H1 (cell line): ENCODE results near the gene ST6GALNAC3. TPM values are rescaled to one million over a fixed set of nuclear protein-coding genes. Genes with fewer than 3 reads are reported as not detected.
A peak's percentile ranks its signal among the peaks of the same experiment; 100 is the strongest.

ENCODE experiments used
- ASH2L ChIP-seq: fragments of 200-600, 300-600 bp; sonication (generic); IDR thresholded peaks from one replicate; pipeline ENCODE4 v1.7.1; 2017; ENCODE audit warnings: low read length
- polyA plus RNA-seq, 7 experiments: library from polyadenylated mRNA; depleted of rRNA in 3 of 7; stranded (reverse) in 5 of 7; unstranded in 2 of 7; fragments of >200 nt in 5 of 7; fragments of 200-250 nt in 2 of 7; gene quantifications; 1 replicate in 5 of 7; 2 replicates in 1 of 7; 4 replicates in 1 of 7; pipeline versions ENCODE4 v1.2.1 to v1.2.3, GENCODE V29; 2011 to 2013; ENCODE audit warnings: missing spikeins in 2 of 7, mixed read lengths in 2 of 7
- total RNA-seq: library from RNA; stranded (reverse); fragmentation: NEBNext Ultra II Directional; extraction: Animal tissue kit (Norgen Biotek cat#: 25700); gene quantifications from 2 replicates; pipeline ENCODE4 v1.2.1, GENCODE V29; 2021
- TF ChIP-seq, protein P1 (sequence below): fragments of 300-600 bp; sonication (generic); IDR thresholded peaks from 2 replicates; pipeline ENCODE4 v1.7.1; 2012; ENCODE audit warnings: low read length, moderate library complexity, mild to moderate bottlenecking, inconsistent platforms; ENCODE audit not compliant: insufficient replicate concordance

ST6GALNAC3 gene
- total and polyA plus RNA-seq, 2 of the 8 experiments (the other 6 are each of a cell fraction or from before 2014, with no cell fraction given): 4.9 to 19.0 TPM

- TF ChIP-seq, protein P1, sequence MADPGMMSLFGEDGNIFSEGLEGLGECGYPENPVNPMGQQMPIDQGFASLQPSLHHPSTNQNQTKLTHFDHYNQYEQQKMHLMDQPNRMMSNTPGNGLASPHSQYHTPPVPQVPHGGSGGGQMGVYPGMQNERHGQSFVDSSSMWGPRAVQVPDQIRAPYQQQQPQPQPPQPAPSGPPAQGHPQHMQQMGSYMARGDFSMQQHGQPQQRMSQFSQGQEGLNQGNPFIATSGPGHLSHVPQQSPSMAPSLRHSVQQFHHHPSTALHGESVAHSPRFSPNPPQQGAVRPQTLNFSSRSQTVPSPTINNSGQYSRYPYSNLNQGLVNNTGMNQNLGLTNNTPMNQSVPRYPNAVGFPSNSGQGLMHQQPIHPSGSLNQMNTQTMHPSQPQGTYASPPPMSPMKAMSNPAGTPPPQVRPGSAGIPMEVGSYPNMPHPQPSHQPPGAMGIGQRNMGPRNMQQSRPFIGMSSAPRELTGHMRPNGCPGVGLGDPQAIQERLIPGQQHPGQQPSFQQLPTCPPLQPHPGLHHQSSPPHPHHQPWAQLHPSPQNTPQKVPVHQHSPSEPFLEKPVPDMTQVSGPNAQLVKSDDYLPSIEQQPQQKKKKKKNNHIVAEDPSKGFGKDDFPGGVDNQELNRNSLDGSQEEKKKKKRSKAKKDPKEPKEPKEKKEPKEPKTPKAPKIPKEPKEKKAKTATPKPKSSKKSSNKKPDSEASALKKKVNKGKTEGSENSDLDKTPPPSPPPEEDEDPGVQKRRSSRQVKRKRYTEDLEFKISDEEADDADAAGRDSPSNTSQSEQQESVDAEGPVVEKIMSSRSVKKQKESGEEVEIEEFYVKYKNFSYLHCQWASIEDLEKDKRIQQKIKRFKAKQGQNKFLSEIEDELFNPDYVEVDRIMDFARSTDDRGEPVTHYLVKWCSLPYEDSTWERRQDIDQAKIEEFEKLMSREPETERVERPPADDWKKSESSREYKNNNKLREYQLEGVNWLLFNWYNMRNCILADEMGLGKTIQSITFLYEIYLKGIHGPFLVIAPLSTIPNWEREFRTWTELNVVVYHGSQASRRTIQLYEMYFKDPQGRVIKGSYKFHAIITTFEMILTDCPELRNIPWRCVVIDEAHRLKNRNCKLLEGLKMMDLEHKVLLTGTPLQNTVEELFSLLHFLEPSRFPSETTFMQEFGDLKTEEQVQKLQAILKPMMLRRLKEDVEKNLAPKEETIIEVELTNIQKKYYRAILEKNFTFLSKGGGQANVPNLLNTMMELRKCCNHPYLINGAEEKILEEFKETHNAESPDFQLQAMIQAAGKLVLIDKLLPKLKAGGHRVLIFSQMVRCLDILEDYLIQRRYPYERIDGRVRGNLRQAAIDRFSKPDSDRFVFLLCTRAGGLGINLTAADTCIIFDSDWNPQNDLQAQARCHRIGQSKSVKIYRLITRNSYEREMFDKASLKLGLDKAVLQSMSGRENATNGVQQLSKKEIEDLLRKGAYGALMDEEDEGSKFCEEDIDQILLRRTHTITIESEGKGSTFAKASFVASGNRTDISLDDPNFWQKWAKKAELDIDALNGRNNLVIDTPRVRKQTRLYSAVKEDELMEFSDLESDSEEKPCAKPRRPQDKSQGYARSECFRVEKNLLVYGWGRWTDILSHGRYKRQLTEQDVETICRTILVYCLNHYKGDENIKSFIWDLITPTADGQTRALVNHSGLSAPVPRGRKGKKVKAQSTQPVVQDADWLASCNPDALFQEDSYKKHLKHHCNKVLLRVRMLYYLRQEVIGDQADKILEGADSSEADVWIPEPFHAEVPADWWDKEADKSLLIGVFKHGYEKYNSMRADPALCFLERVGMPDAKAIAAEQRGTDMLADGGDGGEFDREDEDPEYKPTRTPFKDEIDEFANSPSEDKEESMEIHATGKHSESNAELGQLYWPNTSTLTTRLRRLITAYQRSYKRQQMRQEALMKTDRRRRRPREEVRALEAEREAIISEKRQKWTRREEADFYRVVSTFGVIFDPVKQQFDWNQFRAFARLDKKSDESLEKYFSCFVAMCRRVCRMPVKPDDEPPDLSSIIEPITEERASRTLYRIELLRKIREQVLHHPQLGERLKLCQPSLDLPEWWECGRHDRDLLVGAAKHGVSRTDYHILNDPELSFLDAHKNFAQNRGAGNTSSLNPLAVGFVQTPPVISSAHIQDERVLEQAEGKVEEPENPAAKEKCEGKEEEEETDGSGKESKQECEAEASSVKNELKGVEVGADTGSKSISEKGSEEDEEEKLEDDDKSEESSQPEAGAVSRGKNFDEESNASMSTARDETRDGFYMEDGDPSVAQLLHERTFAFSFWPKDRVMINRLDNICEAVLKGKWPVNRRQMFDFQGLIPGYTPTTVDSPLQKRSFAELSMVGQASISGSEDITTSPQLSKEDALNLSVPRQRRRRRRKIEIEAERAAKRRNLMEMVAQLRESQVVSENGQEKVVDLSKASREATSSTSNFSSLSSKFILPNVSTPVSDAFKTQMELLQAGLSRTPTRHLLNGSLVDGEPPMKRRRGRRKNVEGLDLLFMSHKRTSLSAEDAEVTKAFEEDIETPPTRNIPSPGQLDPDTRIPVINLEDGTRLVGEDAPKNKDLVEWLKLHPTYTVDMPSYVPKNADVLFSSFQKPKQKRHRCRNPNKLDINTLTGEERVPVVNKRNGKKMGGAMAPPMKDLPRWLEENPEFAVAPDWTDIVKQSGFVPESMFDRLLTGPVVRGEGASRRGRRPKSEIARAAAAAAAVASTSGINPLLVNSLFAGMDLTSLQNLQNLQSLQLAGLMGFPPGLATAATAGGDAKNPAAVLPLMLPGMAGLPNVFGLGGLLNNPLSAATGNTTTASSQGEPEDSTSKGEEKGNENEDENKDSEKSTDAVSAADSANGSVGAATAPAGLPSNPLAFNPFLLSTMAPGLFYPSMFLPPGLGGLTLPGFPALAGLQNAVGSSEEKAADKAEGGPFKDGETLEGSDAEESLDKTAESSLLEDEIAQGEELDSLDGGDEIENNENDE: no peak
- peak; percentile 63 for TF ChIP-seq ASH2L
Observed at GRCh38 chr1:76247261-76247852, 172.8 kb downstream of the ST6GALNAC3 start (continued).
